ENCODE data around the gene RRAGD. TPM values are rescaled to one million over a fixed set of nuclear protein-coding genes. Genes with fewer than 3 reads are reported as not detected.
A peak's percentile ranks its signal among the peaks of the same experiment; 100 is the strongest.

RRAGD gene
- polyA plus RNA-seq, 3 donors, result 5.0 to 7.9 (median 7.4) TPM

- H3K9me3 ChIP-seq (replicated peaks in 1 of 2; ENCODE audit: control insufficient read depth in 1 of 2, insufficient read depth in 1 of 2, low read length in 2 of 2), result no peaks in the 10 kb centered on the region
- no CpG with 5 or more reads among the region's 2 CpGs for WGBS (ENCODE audit: insufficient coverage)
- H3K4me1 ChIP-seq (ENCODE audit: control insufficient read depth in 1 of 2, insufficient read depth in 2 of 2, low read length in 2 of 2), result peaks cover 32 to 59% of the 10 kb centered on the region in 2 donors
- H3K4me3 Mint-ChIP-seq, result peak overlapping the region; percentile 8 to 30
- no peak overlapping the region for H3K27ac ChIP-seq (ENCODE audit: low read depth in 1 of 2, low read length in 2 of 2)
- H3K4me2 ChIP-seq (replicated peaks; ENCODE audit: extremely low read depth, low read length, poor library complexity, severe bottlenecking), result peak overlapping the region; percentile 25
- DNase-seq, result peak in 1 of 3 donors; percentile 64
- peaks cover 56% of the 10 kb centered on the region for H3K4me1 Mint-ChIP-seq
- H3K9ac ChIP-seq (ENCODE audit: insufficient read depth, low read length, poor library complexity, severe bottlenecking), result no peak overlapping the region
- no peaks in the 10 kb centered on the region for H3K27me3 ChIP-seq (ENCODE audit: control insufficient read depth in 2 of 2, insufficient read depth in 2 of 2, low read length in 2 of 2)
- H2AFZ ChIP-seq (ENCODE audit: insufficient read depth, low read depth, low read length, poor library complexity, severe bottlenecking), result no peak overlapping the region
- H4K20me1 ChIP-seq (ENCODE audit: insufficient read depth, low read length), result peaks cover 88% of the 10 kb centered on the region
- H3K4me3 ChIP-seq (replicated peaks in 1 of 3; ENCODE audit: low read depth in 2 of 3, low read length in 3 of 3), result peak overlapping the region in 1 of 3 experiments; percentile 100
- H3K36me3 Mint-ChIP-seq, result peaks cover 10 to 24% of the 10 kb centered on the region in 2 donors
- peaks cover 0 to 4% (median 0%) of the 10 kb centered on the region in 3 donors for H3K27me3 Mint-ChIP-seq (ENCODE audit: low read depth in 3 of 3)
- no peak for TF ChIP-seq CTCF (IDR thresholded peaks at IDR 0.05)
- peaks cover 94% of the 10 kb centered on the region for H3K79me2 ChIP-seq (ENCODE audit: insufficient read depth, low read length)
- intact Hi-C loops (cut with micrococcal nuclease), result loop anchor here in 1 of 2 donors (10.0 kb wide), 1 partner anchor 757 kb away; no protein-coding TSS in a partner anchor
- no peaks in the 10 kb centered on the region for H3K9me3 Mint-ChIP-seq
- H3K36me3 ChIP-seq (replicated peaks in 1 of 2; ENCODE audit: control insufficient read depth in 1 of 2, insufficient read depth in 2 of 2, low read length in 2 of 2), result peaks cover 0 to 12% of the 10 kb centered on the region in 2 donors
- peak overlapping the region in 5 of 7 donors; percentile 52 to 68 (median 63) for H3K27ac Mint-ChIP-seq
Observed at GRCh38 chr6:89347825-89348224, 64.2 kb downstream of the RRAGD start.

GRCh38 chr6:89346433-89346832 is 65.6 kb downstream of the RRAGD start:
- Histone ChIP-seq H3K36me3 (replicated peaks in 1 of 2; ENCODE audit: control insufficient read depth in 1 of 2, insufficient read depth in 2 of 2, low read length in 2 of 2) (peaks cover 9 to 24% of the 10 kb centered on the region in 2 donors), H3K9me3 (replicated peaks in 1 of 2; ENCODE audit: control insufficient read depth in 1 of 2, insufficient read depth in 1 of 2, low read length in 2 of 2) (no peaks in the 10 kb centered on the region), H4K20me1 (ENCODE audit: insufficient read depth, low read length) (peaks cover 94% of the 10 kb centered on the region), H3K4me2 (replicated peaks; ENCODE audit: extremely low read depth, low read length, poor library complexity, severe bottlenecking) (no peak overlapping the region), H2AFZ (ENCODE audit: insufficient read depth, low read depth, low read length, poor library complexity, severe bottlenecking) (no peak overlapping the region), H3K4me1 (ENCODE audit: control insufficient read depth in 1 of 2, insufficient read depth in 2 of 2, low read length in 2 of 2) (peaks cover 31 to 55% of the 10 kb centered on the region in 2 donors), H3K9ac (ENCODE audit: insufficient read depth, low read length, poor library complexity, severe bottlenecking) (no peak overlapping the region), H3K4me3 (replicated peaks in 1 of 3; ENCODE audit: low read depth in 2 of 3, low read length in 3 of 3) (no peak overlapping the region), H3K27me3 (ENCODE audit: control insufficient read depth in 2 of 2, insufficient read depth in 2 of 2, low read length in 2 of 2) (no peaks in the 10 kb centered on the region), H3K27ac (ENCODE audit: low read depth in 1 of 2, low read length in 2 of 2) (no peak overlapping the region), H3K79me2 (ENCODE audit: insufficient read depth, low read length) (peaks cover 94% of the 10 kb centered on the region)
- Mint-ChIP-seq H3K36me3 (peaks cover 19 to 35% of the 10 kb centered on the region in 2 donors), H3K4me1 (peaks cover 56% of the 10 kb centered on the region), H3K9me3 (no peaks in the 10 kb centered on the region), H3K4me3 (no peak overlapping the region), H3K27ac (peak overlapping the region in 4 of 7 donors; percentile 1 to 71 (median 14)), H3K27me3 (ENCODE audit: low read depth in 3 of 3) (no peaks in the 10 kb centered on the region)
- TF ChIP-seq CTCF (IDR thresholded peaks at IDR 0.05), result no peak
- 100% methylated on average over 3 of the region's 4 CpGs for WGBS (ENCODE audit: insufficient coverage)
- intact Hi-C loops (cut with micrococcal nuclease), result loop anchor here in 1 of 2 donors (10.0 kb wide), 1 partner anchor 758 kb away; no protein-coding TSS in a partner anchor
- DNase-seq, result no peak

Measured in CD14-positive monocyte (primary cell).